ENCODE data around the gene MAPK1. TPM values are rescaled to one million over a fixed set of nuclear protein-coding genes. Genes with fewer than 3 reads are reported as not detected.
"Not testable (repeated sequence)": the region's sequence is repeated elsewhere in the genome, so short reads cannot be mapped to it uniquely, and the experiment has no call there.

The MAPK1 gene
- total RNA-seq, 6 donors from 2014 or later = 50.2 to 180 (median 65.9) TPM

GRCh38 chr22:21902296-21903087, 35.0 kb upstream of the MAPK1 start:
- Histone ChIP-seq H3K4me3 (no peak overlapping the region), H3K9me3 (no peaks in the 10 kb centered on the region), H3K27ac (no peak overlapping the region), H3K27me3 (no peaks in the 10 kb centered on the region), H3K4me1 (no peaks in the 10 kb centered on the region), H3K36me3 (peaks cover 0 to 4% (median 0%) of the 10 kb centered on the region in 4 donors)
- ATAC-seq (ENCODE audit: low FRiP score in 2 of 2) (no peak), DNase-seq (no peak)
- no peak for TF ChIP-seq POLR2A (IDR thresholded peaks at IDR 0.05)
- TF ChIP-seq CTCF (IDR thresholded peaks at IDR 0.05) = no peak
- no peak for TF ChIP-seq POLR2AphosphoS5 (IDR thresholded peaks at IDR 0.05)
- no peak for TF ChIP-seq EP300 (IDR thresholded peaks at IDR 0.05)
- WGBS, 2 donors = 78 to 84% methylated on average over 12 of the region's 12 CpGs

GRCh38 chr22:21898354-21898896, 31.0 kb upstream of the MAPK1 start:
- WGBS, 2 donors = 81 to 82% methylated on average over 1 of the region's 1 CpG
- no peaks in the 10 kb centered on the region for H3K36me3 ChIP-seq
- no peaks in the 10 kb centered on the region for H3K4me1 ChIP-seq
- ATAC-seq (ENCODE audit: low FRiP score in 2 of 2) (no peak), DNase-seq (no peak)
- H3K27ac ChIP-seq = no peak overlapping the region
- no peak for TF ChIP-seq CTCF (IDR thresholded peaks at IDR 0.05)
- no peak for TF ChIP-seq POLR2A (IDR thresholded peaks at IDR 0.05)
- TF ChIP-seq POLR2AphosphoS5 (IDR thresholded peaks at IDR 0.05) = no peak
- H3K27me3 ChIP-seq = no peaks in the 10 kb centered on the region
- H3K9me3 ChIP-seq = no peaks in the 10 kb centered on the region
- no peak overlapping the region for H3K4me3 ChIP-seq

- H3K9me3 ChIP-seq = no peaks in the 10 kb centered on the region
- H3K36me3 ChIP-seq = no peaks in the 10 kb centered on the region
- no peak for DNase-seq
- H3K27ac ChIP-seq = no peak overlapping the region
- ATAC-seq (ENCODE audit: low FRiP score in 2 of 2) = no peak
- TF ChIP-seq POLR2A (IDR thresholded peaks at IDR 0.05) = no peak
- no peak for TF ChIP-seq POLR2AphosphoS5 (IDR thresholded peaks at IDR 0.05)
- TF ChIP-seq CTCF (IDR thresholded peaks at IDR 0.05) = no peak
- no peaks in the 10 kb centered on the region for H3K4me1 ChIP-seq
- no peaks in the 10 kb centered on the region for H3K27me3 ChIP-seq
- no peak overlapping the region for H3K4me3 ChIP-seq
- 94 to 97% methylated on average over 5 of the region's 5 CpGs for WGBS, 2 donors
Observed at GRCh38 chr22:21896951-21897513, 29.6 kb upstream of the MAPK1 start.

GRCh38 chr22:21896275-21896674, 28.8 kb upstream of the MAPK1 start:
- H3K27me3 ChIP-seq; H3K27ac ChIP-seq; H3K4me1 ChIP-seq; H3K36me3 ChIP-seq; H3K9me3 ChIP-seq; H3K4me3 ChIP-seq; DNase-seq; ATAC-seq (ENCODE audit: low FRiP score in 2 of 2): not testable (repeated sequence)
- WGBS, 2 donors = 89 to 91% methylated on average over 4 of the region's 4 CpGs

- no peak for TF ChIP-seq EP300 (IDR thresholded peaks at IDR 0.05)
- TF ChIP-seq POLR2AphosphoS5 (IDR thresholded peaks at IDR 0.05) = no peak
- no peak for TF ChIP-seq POLR2A (IDR thresholded peaks at IDR 0.05)
- no peak for TF ChIP-seq CTCF (IDR thresholded peaks at IDR 0.05)
- Histone ChIP-seq H3K4me1 (no peaks in the 10 kb centered on the region), H3K27ac (no peak overlapping the region), H3K36me3 (no peaks in the 10 kb centered on the region), H3K27me3 (no peaks in the 10 kb centered on the region), H3K4me3 (no peak overlapping the region), H3K9me3 (no peaks in the 10 kb centered on the region)
- WGBS, 2 donors = 89 to 90% methylated on average over 8 of the region's 8 CpGs
- DNase-seq = no peak
- ATAC-seq (ENCODE audit: low FRiP score in 2 of 2) = no peak
Observed at GRCh38 chr22:21894799-21895198, 27.4 kb upstream of the MAPK1 start.

All from upper lobe of left lung (tissue), 6 donors.